IPS-NIHi7 (cell line): ENCODE results near the gene RHOH.

ENCODE experiments used
- DNase-seq: peaks from one replicate; pipeline ENCODE4 v3.0.0; 2012; ENCODE audit warnings: mixed read lengths; ENCODE audit errors: extremely low spot score

RHOH gene

GRCh38 chr4:40295572-40295971, 98.7 kb downstream of the RHOH start:
- DNase-seq: no peak
